AG10803 (cell line): ENCODE measurements around the gene TRMT61A.

Experiments
- DNase-seq: peaks from one replicate; pipeline ENCODE4 v3.0.0; 2010; ENCODE audit warnings: low read depth
- H3K4me3 ChIP-seq: 2 replicates; pipeline ENCODE4 v1.5.1; 2011; ENCODE audit warnings: mild to moderate bottlenecking, low read length, control low read depth
- CTCF ChIP-seq: conservative IDR thresholded peaks from 2 replicates; pipeline ENCODE4 v1.5.1; 2011; ENCODE audit warnings: mild to moderate bottlenecking, low read length, control low read depth, inconsistent platforms

The TRMT61A gene

GRCh38 chr14:103516426-103517173 lies 12.4 kb upstream of the TRMT61A start:
- no peak for TF ChIP-seq CTCF
- no peak for DNase-seq

GRCh38 chr14:103517174-103517566 lies 11.8 kb upstream of the TRMT61A start:
- H3K4me3 ChIP-seq = no peak overlapping the region
- DNase-seq = no peak
- no peak for TF ChIP-seq CTCF

More at GRCh38 chr14:103516426-103517173, 12.4 kb upstream of the TRMT61A start:
- H3K4me3 ChIP-seq = no peak overlapping the region

- no peak for TF ChIP-seq CTCF
- DNase-seq = no peak
- H3K4me3 ChIP-seq = no peak overlapping the region
Measured at GRCh38 chr14:103517721-103518421, 11.1 kb upstream of the TRMT61A start.

- H3K4me3 ChIP-seq = no peak overlapping the region
- TF ChIP-seq CTCF = peak; percentile 83
- peak; percentile 39 for DNase-seq
Measured at GRCh38 chr14:103518422-103519042, 10.5 kb upstream of the TRMT61A start.

- no peak overlapping the region for H3K4me3 ChIP-seq
- no peak for TF ChIP-seq CTCF
- peak; percentile 59 for DNase-seq
Measured at GRCh38 chr14:103519043-103519836, 9.8 kb upstream of the TRMT61A start.

GRCh38 chr14:103519837-103520212 lies 9.2 kb upstream of the TRMT61A start:
- no peak overlapping the region for H3K4me3 ChIP-seq
- TF ChIP-seq CTCF = no peak
- DNase-seq = no peak
